Choroid plexus epithelial cell (primary cell): ENCODE results near the gene PCSK7.

Experiments
- DNase-seq: peaks from one replicate; pipeline ENCODE4 v3.0.0-alpha.2; 2010; ENCODE audit warnings: low read depth
- H3K4me3 ChIP-seq: 2 replicates; pipeline ENCODE4 v1.5.1; 2011; ENCODE audit warnings: low read depth, mild to moderate bottlenecking, control low read depth, low read length, moderate library complexity
- TF ChIP-seq, protein P1 (sequence below): conservative IDR thresholded peaks from 2 replicates; pipeline ENCODE4 v1.5.1; 2011; ENCODE audit warnings: low read depth, mild to moderate bottlenecking, control low read depth, inconsistent platforms, low read length, moderate library complexity

The PCSK7 gene

GRCh38 chr11:117249571-117249970 lies 17.7 kb upstream of the PCSK7 start:
- H3K4me3 ChIP-seq: no peak overlapping the region
- no peak for DNase-seq
- TF ChIP-seq, protein P1, sequence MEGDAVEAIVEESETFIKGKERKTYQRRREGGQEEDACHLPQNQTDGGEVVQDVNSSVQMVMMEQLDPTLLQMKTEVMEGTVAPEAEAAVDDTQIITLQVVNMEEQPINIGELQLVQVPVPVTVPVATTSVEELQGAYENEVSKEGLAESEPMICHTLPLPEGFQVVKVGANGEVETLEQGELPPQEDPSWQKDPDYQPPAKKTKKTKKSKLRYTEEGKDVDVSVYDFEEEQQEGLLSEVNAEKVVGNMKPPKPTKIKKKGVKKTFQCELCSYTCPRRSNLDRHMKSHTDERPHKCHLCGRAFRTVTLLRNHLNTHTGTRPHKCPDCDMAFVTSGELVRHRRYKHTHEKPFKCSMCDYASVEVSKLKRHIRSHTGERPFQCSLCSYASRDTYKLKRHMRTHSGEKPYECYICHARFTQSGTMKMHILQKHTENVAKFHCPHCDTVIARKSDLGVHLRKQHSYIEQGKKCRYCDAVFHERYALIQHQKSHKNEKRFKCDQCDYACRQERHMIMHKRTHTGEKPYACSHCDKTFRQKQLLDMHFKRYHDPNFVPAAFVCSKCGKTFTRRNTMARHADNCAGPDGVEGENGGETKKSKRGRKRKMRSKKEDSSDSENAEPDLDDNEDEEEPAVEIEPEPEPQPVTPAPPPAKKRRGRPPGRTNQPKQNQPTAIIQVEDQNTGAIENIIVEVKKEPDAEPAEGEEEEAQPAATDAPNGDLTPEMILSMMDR: no peak

GRCh38 chr11:117248341-117248740 lies 16.5 kb upstream of the PCSK7 start:
- H3K4me3 ChIP-seq: no peak overlapping the region
- TF ChIP-seq, protein P1: no peak

GRCh38 chr11:117239295-117239694 lies 7.4 kb upstream of the PCSK7 start:
- TF ChIP-seq, protein P1: peak; percentile 77
- peak; percentile 96 for DNase-seq
- H3K4me3 ChIP-seq: no peak overlapping the region

More at GRCh38 chr11:117248341-117248740, 16.5 kb upstream of the PCSK7 start:
- no peak for DNase-seq

DNA sequence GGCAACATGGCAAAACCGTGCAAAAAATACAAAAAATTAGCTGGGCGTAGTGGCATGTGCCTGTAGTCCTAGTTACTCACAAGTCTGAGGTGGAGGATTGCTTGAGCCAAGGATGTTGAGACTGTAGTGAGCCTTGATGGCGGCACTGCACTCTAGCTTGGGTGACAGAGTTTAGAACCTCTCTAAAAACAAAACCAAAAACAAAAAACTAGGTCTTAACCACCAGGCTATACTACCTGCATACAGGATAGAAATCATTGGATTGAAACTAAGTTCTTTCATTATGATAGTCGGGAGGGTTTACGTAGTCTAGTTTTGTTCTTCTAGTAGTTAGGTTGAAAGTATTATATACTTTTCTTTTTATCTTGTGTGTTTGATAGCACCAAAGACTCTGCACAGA lies 6.3 kb upstream of the PCSK7 start:
- TF ChIP-seq, protein P1: no peak
- H3K4me3 ChIP-seq: no peak overlapping the region
- DNase-seq: no peak

DNA sequence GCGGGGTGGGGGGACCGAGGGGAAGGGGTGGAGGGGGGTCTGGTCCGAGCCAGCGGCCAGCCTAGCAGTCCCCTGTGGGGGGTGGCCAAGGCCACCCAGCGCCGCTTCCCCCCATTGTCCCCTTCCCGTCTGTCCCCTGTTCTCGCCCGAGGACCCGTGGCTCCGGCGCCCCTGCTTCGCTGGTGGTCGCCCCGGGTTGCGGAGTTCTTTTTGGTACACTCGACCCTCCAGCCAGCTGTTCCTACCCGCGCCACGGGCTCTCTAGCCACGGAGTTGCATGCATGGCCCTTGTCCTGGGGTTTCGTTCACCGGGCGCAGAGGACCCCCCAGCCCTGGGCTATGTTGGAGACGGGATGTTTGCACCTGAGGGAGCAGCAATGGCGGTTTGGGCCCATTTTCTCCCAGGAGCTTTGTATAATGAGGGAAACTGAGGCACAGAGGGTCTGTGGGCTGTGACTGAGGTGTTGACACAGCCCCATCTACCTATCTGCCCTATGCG lies 1.1 kb upstream of the PCSK7 start:
- TF ChIP-seq, protein P1: no peak
- no peak for DNase-seq
- peak overlapping the region; percentile 75 for H3K4me3 ChIP-seq

GRCh38 chr11:117232092-117232878 lies 412 bp upstream of the PCSK7 start, which contains the start of gene RNF214:
RNF214 (plus strand) TSS chr11:117232671; CDS start chr11:117234273, 1,602 bp downstream.
- peak; percentile 68 for DNase-seq
- TF ChIP-seq, protein P1: peak; percentile 62
- peak within 1 kb of the TSS; percentile 75 for H3K4me3 ChIP-seq
